Measurements from ENCODE around the gene EIPR1.
"Not testable (repeated sequence)": the region's sequence is repeated elsewhere in the genome, so short reads cannot be mapped to it uniquely, and the experiment has no call there.

The EIPR1 gene

DNA sequence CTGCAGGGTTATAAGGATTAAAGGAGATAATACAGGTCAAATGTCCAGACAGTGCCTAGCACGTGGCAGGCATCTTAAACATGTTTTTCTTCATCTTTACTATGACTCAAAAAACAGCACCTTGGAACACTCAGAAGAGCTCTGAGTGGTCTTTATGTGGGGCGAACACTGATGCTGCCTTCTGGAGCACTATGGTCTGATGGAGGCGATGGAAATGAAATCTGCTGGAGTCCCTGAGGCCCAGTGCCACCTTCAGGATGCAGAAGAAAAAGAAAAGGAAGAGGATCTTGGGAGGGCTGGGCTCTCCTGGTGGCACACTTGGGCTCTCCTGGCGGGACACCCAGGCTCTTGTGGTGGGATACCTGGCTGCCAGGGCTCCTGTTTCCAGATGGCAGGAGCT, 171.8 kb downstream of the EIPR1 start:
- no peak for DNase-seq

DNA sequence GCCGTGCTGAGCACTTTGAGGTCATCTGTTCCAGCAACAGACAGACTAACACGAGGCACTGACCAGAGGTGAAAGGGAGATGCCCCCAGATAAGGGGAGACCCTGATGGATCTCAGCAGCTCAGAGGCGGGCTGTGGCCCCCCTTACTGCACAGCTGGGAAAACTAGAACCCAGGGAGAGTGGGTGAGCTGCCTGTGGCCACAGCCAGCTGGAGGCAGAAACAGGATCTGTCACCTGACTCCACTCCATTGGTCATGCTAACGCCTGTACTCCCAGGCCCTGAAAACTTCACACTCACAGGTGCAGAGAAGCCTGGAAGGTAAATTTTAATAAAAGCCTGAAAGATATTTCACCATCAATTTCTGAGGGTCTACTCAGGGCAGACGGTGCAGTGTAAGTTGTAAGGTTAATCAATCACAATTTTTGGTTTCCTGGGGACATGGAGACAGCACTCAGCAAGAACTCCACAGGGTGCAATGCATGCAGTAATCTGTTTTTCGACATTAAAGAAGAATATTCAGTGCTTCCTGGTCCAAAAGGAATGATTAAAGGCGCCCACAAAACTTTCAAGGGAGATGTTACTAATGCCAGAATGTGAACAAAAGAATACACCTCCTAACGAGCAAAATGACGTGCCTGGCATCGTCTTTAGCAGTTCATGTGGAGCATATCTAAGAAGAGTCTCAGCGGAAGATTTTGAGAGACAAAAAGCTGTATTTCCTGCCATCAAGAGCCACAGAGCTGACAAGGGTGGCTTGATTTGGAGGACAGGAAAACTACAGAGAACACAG, 173.4 kb downstream of the EIPR1 start:
- DNase-seq: no peak

GRCh38 chr2:3203497-3204019, 174.1 kb downstream of the EIPR1 start:
- no peak for DNase-seq

GRCh38 chr2:3202926-3203325, 174.7 kb downstream of the EIPR1 start:
- DNase-seq: no peak

- no peak for DNase-seq
Observed at GRCh38 chr2:3201281-3201680, 176.3 kb downstream of the EIPR1 start.

GRCh38 chr2:3200420-3200939, 177.1 kb downstream of the EIPR1 start:
- DNase-seq: no peak

- DNase-seq: peak; percentile 20
Observed at GRCh38 chr2:3199627-3200345, 177.8 kb downstream of the EIPR1 start.

DNA sequence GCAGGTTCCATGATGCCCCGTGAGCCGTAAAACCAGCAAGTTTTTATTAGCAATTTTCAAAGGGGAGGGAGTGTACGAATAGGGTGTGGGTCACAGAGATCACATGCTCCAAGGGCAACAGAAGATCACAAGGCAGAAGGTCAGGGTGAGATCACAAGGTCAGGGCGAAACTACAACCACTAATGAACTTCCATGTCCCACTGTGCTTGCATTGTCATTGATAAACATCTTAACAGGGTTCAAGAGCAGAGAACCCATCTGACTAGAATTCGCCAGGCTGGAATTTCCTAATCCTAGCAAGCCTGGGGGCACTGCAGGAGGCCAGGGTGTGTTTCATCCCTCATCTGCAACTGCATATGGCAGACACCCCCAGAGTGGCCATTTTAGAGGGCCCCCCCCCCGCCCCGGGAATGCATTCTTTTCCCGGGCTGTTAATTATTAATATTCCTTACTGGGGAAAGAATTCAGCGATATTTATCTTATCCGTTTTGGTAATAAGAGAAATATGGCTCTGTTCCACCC, 178.9 kb downstream of the EIPR1 start:
- not testable (repeated sequence) for DNase-seq

DNA sequence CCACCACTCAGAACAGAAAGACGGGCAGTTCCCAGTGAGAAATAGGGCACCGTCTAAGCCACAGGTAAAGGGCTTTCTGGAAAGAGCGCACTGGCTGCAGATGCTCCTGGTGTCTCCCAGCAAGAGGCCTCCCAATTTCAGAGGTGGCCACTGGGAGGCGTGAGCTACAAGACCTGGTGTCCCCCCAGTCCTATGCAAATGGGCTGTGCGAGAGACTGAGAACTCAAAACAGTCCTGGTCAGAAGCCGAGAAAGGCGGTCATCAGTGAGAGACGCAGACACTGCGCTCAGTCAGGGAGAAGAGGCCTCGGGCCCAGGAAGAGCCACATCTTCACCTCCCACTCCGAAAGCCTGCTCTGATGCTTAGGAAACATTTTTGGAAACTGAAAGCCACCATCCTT, 179.5 kb downstream of the EIPR1 start:
- peak; percentile 8 for DNase-seq

DNA sequence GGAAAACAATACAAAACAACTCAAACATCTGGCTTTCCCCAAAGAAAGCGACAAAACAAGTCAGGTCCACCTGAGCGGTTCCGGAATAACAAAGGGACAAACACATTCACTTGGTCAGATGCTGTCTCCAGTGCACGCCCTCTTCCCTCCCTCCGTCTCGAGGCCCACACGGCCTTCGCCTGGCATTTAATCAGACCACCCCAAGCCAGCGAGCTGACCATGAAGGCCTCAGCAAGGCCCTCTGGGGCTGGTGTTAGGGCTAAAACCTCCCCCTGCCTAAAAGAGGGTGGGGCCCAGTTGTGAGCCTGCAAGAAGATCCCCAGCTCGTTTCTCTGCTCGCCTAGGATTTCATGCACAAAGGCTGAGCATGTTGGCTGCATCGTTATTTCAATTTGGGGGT, 180.3 kb downstream of the EIPR1 start:
- no peak for DNase-seq

- DNase-seq: no peak
Observed at GRCh38 chr2:3196716-3197115, 180.9 kb downstream of the EIPR1 start.

DNA sequence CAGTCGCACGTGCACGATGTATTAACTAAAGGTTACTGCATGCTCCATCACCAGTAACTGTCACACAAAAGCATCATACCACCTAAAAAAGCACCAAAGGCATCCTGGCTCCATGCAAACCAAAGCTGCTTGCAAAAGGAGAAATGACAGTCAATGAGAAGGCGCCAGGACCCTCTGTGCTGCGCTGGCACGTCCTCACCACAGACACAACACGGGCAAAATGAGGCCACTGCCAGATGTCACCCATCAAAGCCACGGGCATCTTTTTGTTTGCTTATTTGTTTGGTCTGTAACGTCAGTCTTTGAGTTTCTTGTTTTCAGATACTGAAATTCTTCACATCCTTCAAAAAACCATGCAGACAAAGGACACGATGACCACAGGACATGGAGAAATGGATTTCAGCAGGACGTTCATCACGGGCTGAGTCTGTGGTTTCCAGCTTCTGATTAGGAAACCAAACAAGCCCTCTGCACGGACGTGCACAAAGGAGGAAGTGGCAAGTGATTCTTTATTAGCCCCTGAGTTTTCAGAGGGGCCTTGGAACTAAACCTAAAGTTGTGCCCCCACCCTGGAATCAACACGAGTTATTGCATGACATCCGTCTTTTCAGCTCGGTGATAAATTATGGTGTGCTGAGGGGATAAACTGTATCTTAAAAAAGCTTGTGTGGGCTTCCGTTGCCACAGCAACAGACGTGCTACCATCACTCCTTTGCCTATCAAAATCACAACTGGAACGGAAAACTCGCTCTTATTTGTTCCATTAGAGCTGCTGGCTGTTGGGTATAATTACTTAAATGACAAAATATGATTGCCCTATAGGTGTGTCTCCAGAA, 181.8 kb downstream of the EIPR1 start:
- peak; percentile 8 for DNase-seq

- no peak for DNase-seq
Observed at GRCh38 chr2:3194828-3195227, 182.8 kb downstream of the EIPR1 start.

DNA sequence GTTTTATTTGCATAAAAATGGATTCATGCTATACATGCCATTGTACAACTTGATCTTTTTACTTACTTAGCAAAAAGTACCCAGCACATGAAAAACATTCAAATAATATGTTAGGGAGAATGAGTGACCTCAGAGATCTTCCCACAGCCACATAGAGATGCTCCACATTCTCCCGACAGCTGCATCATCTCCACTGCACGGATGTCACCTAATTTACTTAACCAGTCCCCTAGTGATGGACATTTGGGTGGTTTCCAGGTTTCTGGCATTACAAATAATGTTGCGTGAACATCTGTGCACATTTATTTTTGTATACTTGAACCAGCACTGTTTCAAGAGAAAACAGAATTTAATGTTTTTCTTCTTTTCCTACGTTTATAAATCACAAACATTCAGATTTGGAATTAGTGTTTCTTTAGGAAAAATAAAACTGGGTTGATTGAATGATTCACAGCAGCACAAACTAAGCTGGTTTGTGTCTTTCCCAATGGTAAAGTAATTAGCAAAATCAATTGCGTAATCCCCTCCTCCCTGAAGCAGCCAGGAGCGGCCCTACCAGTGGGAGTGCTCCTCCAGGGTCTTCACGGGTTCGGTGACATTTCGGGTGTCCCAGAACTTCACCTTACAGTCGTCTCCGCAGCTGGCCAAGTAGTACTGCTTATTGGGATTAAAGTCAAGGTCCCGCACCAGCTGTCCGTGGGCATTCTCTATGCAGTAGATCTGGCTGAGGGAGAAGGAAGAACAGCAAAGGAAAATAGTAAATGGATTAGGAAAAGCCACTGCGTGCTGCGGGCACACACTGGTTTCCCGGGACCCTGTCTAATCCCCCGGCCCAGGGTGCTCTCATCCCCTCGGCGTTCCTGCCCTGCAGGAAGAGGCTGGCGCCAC, 183.9 kb downstream of the EIPR1 start:
- no peak for DNase-seq

DNA sequence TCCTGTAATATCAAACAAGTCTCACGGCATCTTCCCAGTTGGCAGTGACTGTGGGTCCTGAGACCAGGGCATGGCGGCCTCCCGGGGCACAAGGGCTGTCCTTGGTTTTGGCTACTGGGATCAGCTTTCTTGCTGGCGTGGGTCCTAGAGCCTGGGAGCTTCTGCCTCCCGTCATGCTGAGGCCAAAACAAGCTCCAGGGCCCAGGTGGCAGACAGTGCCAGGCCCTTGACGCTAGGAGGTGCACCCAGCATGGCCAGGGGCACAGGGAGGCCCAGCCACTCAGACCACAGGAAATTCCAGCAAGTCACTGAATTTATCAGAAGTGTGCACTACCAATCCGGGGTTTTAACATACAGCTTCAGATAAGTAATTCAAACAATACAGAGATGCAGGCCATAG, 184.7 kb downstream of the EIPR1 start:
- DNase-seq: no peak

DNA sequence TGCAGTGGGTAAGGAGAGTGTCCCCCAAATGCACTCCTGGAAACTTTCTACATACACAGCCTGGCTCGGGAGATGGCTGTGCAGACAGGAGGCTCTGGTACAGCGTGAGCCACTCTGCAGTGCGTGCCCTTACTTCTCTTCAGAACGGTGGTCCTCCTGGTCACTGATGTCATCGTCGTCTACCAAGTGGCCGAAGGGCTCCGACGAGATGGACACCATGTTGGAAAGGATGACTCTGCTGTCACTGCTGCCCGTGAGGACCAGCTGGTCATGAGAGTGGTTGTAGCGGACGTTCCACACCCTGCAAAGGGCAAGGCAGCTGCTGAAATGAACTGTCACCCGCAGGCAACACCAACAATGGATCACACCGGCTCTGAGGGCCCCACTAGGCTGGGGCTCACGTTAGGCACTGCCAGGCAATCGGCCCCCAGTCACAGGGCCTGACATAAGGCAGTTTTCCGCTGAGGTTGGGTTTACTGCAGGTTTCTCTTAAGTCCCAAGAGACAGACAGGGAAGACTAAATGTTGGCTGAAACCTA, 185.3 kb downstream of the EIPR1 start:
- no peak for DNase-seq

DNA sequence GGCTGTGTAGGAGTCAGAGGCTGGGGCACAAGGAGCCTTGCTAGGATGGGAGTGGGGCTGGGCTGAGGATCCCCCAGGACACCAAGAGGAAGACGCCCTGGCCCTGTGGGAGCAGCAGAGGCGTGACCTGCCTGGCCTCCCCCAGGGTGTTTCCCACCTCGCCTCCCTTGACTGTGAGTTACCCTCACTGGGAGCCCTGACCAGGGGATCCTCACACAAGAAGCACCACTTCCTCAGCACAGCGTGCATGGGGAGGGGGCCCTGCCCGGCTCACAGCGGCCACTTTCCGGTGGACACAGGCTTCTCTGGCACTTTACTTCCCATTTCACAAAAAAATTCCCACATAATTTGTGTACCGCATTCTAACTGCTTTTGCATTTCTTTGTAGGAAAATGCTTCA, 187.7 kb downstream of the EIPR1 start:
- no peak for DNase-seq

DNA sequence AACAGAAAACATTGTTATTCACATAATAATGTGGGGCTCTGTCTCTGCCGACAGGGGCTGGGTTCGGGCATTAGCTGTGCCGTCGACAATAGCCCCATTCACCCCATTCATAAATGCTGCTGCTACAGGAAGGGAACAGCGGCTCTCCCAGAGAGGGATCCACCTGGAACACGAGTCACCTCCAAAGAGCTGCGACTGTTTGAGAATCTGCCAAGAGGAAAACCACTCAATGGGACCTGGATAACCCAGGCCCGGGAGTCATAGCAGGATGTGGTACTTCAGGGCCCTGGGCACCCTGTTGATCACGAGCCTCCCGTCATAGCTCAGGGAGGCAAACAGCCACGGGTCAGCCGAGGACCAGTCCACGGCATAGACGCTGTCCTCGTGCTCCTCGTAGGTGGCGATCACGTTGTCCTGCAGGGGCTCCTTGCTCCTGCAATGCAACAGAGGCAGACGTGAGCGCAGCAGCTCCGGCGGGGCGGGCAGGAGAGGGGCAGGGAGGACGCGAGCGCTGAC, 188.5 kb downstream of the EIPR1 start:
- no peak for DNase-seq

DNA sequence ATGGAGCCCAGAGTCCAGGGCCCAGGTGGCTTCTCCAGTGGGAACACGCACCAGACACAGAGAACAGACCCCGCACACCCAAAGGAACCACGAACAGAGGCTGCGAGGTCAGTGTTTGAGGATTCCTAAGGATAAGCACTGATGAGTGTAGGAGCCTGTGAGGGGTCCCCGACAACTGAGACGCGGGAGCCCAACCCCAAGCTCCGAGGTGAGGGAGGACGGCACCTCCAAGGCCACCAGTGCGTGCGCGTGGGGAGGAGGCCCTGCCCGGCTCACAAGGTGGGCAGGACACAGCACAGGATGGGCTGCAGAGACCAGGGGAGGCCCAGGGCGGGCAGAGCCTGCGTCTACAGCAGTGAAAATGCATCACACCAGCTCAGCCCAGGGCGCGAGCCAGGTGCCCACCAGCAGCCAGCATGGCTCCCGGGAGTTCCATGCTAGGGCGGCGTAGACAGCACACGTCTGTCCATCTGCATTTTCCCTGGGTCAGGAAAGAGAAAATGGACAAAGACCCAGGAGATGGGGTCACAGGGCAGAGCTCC, 189.1 kb downstream of the EIPR1 start:
- no peak for DNase-seq

GRCh38 chr2:3187467-3187866, 190.2 kb downstream of the EIPR1 start:
- DNase-seq: no peak

DNA sequence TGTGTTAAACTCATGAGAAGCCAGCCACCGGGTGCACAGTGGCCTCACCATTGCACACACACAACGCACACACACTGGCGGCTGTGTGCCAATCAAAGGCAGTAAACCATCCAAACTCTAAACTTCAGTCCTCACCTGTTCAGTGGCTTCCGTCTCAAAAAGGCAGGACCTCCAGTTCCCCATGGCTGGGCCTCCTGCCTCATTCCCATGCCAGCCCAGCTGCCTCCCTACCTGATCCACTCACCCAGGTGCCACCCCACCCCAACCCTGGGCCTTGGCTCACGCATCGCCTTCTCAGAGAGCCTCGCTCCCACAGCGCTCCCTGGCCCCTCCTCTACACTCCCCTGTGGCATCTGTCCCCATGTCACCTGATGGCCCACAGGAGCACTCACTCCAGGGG, 190.9 kb downstream of the EIPR1 start:
- no peak for DNase-seq
